Stimulated activated naive B cell treated with anti-CD40 and anti-IgM and Interleukin-4, amounts not matched to agents 10 μg/mL and 1 μg/mL and 100 μg/mL, for 72 hours (primary cell): ENCODE results near the gene GNB3.
"Not testable (repeated sequence)": the region's sequence is repeated elsewhere in the genome, so short reads cannot be mapped to it uniquely, and the experiment has no call there.

Source experiments
- ATAC-seq, 2 donors: fragments of 150-1000 bp; cut with Tn5 transposase; replicated peaks; 2 replicates each; pipeline ENCODE4 v1.10.0; 2021; ENCODE audit warnings: moderate library complexity in 1 of 2
- DNase-seq: peaks from one replicate; pipeline ENCODE4 v3.0.0; 2021
- H3K27ac Mint-ChIP-seq: one replicate; pipeline ENCODE4 v1.8.0; 2022; ENCODE audit warnings: mild to moderate bottlenecking, mixed read lengths
- H3K27me3 Mint-ChIP-seq, 2 donors: one replicate each; pipeline ENCODE4 v1.8.0; 2022; ENCODE audit warnings: mixed read lengths in 2 of 2
- H3K36me3 Mint-ChIP-seq, 2 donors: one replicate each; pipeline ENCODE4 v1.8.0; 2022; ENCODE audit warnings: mixed read lengths in 2 of 2, mild to moderate bottlenecking in 1 of 2
- H3K4me1 Mint-ChIP-seq, 2 donors: one replicate each; pipeline ENCODE4 v1.8.0; 2022; ENCODE audit warnings: mixed read lengths in 2 of 2, mild to moderate bottlenecking in 1 of 2
- H3K4me3 Mint-ChIP-seq, 2 donors: one replicate each; pipeline ENCODE4 v1.8.0; 2022; ENCODE audit warnings: mild to moderate bottlenecking in 2 of 2, mixed read lengths in 2 of 2, moderate library complexity in 1 of 2
- H3K9me3 Mint-ChIP-seq, 2 donors: one replicate each; pipeline ENCODE4 v1.8.0; 2022; ENCODE audit warnings: mixed read lengths in 2 of 2, mild to moderate bottlenecking in 1 of 2

GNB3 gene

DNA sequence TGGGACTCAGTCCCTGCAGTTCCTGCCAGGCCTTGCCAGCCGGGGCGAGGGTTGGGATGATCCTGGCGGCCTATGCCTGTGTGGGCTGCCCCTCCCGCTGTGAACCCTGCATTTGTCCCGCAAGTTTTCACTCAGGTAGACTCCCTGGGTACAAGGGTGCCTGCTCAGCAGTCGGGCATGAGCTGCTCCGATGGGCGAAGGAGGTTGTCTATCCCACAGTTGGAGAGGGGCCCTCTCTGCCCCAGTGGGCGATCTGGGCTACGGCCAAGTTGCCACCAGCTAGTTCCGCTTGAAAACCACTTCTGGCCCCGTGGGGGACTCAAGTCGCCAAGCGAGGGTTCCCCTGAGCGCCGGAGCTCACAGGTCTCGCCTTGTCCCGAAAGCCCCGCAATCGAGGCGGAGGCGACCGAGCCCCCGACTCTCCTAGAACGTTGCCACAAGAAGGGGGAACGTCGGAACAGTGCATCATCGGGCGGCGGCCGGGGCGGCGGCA is 26.2 kb downstream of the GNB3 start:
- peak; percentile 26 to 30 for ATAC-seq
- Mint-ChIP-seq H3K36me3 (peaks cover 60 to 80% of the 10 kb centered on the region in 2 donors), H3K9me3 (no peaks in the 10 kb centered on the region), H3K27me3 (no peaks in the 10 kb centered on the region), H3K4me1 (peaks cover 42 to 51% of the 10 kb centered on the region in 2 donors), H3K27ac (peak overlapping the region; percentile 99), H3K4me3 (peak overlapping the region; percentile 96 to 97)
- no peak for DNase-seq

DNA sequence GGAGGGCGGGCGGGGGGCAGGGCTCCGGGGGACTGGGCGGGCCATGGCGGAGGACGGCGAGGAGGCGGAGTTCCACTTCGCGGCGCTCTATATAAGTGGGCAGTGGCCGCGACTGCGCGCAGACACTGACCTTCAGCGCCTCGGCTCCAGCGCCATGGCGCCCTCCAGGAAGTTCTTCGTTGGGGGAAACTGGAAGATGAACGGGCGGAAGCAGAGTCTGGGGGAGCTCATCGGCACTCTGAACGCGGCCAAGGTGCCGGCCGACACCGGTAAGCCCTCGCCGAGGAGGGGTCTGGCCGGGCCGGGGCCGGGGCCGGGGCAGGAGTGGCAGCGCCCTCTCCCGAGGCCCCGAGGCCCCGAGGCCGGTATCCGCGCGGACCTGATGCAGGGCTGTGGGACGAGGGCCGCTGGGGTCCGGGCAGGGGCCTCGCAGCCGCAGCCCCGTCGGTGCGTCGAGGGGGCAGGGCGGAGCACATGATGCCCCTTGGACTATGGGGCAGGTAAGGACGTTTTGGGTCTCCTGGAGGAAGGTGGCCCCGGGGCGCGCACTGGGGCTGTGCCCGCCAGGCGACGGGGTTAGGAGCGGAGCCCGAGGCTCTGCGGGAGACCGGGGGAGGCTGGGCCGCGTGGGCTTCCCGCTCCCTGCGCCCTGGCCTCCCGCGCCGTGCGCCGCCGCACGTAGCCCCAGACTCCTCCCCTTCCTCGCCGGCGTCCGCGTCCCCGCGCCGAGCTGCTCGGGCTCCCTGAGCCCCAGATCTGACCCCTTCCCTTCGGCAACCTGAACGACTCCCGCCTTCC is 26.9 kb downstream of the GNB3 start, which contains the start of gene TPI1:
Gene TPI1 (plus strand): TSS at position 119 of the 798 bp plus-strand sequence. CDS start 36 bp downstream, at position 155.
- Mint-ChIP-seq H3K4me1 (peaks cover 48 to 58% of the 10 kb centered on the region in 2 donors), H3K27ac (peak within 1 kb of the TSS; percentile 99), H3K4me3 (peak within 1 kb of the TSS; percentile 96 to 97), H3K27me3 (no peaks in the 10 kb centered on the region), H3K9me3 (no peaks in the 10 kb centered on the region), H3K36me3 (peaks cover 59 to 82% of the 10 kb centered on the region in 2 donors)
- ATAC-seq, result peak; percentile 81 to 85
- DNase-seq, result peak; percentile 70

DNA sequence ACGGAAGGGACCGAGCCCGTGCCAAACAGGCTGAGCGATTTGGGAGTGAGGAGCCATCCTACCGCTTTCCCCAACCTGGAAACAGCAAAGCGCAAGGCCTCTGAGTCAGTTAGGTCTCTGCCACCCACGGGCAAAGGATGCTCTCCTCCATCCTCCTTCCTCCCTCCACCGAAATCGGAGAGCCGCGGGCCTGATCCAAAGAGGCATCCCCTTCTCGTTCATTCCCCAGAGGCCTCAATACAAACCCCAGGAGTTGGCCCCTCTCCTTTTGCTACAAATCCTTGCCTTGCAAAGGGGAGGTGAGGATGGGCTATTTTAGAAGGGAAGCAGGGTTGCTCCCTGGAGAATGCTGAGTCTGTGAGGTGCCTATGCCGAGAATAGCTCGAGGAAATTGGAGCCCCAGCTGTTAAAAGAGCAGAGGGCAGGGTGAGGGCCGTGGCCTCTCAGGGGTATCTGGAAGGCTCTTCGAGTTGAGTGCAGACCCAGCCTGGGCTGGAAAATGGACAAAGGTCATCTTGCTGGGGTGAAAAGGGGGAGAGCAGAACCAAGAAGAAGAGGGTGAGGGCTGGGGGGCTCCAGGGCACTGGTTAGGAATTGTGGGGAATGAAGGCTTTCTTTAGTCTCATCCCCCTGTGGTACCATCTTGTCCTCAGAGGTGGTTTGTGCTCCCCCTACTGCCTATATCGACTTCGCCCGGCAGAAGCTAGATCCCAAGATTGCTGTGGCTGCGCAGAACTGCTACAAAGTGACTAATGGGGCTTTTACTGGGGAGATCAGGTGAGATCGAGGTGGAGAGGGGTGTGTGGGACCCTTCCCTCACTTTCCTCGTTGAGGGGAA is 27.7 kb downstream of the GNB3 start:
- Mint-ChIP-seq H3K9me3 (no peaks in the 10 kb centered on the region), H3K4me1 (peaks cover 48 to 64% of the 10 kb centered on the region in 2 donors), H3K36me3 (peaks cover 56 to 79% of the 10 kb centered on the region in 2 donors), H3K27me3 (no peaks in the 10 kb centered on the region), H3K27ac (peak overlapping the region; percentile 95), H3K4me3 (peak overlapping the region; percentile 96 to 97)
- DNase-seq, result no peak
- peak in 1 of 2 donors; percentile 2 for ATAC-seq

DNA sequence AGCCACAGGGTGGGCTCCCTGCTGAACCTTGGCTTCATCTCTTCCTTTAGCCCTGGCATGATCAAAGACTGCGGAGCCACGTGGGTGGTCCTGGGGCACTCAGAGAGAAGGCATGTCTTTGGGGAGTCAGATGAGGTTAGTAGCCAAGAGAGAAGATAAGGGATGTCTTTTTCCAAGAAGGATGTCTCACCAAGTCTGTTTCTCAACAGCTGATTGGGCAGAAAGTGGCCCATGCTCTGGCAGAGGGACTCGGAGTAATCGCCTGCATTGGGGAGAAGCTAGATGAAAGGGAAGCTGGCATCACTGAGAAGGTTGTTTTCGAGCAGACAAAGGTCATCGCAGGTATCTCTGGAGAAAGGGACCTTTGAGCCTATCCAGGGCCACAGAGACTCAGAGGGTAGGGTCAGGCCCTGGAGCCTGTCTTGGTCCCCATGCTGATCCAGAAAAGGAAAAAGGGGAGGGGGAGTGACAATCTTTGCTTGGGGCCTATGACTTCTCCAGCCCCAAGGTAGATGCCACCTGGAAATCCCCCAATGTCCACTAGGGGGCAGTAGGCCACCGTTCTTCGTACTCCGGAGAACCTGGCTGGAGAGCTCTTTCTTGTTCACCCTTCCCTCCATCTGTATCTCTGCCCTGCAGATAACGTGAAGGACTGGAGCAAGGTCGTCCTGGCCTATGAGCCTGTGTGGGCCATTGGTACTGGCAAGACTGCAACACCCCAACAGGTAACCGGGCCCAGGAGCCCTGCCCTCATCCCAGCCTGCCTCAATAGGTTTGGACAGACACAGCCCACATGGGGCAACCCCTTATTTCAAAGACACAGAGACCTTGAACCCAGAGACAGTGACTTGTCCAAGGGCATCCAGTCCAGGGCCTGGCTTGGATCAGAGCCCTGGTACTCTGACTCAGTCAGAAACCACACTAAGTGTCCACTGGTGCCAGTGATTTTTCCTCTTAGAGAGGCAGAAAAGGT is 28.6 kb downstream of the GNB3 start:
- H3K4me1 Mint-ChIP-seq, result peaks cover 51 to 72% of the 10 kb centered on the region in 2 donors

DNA sequence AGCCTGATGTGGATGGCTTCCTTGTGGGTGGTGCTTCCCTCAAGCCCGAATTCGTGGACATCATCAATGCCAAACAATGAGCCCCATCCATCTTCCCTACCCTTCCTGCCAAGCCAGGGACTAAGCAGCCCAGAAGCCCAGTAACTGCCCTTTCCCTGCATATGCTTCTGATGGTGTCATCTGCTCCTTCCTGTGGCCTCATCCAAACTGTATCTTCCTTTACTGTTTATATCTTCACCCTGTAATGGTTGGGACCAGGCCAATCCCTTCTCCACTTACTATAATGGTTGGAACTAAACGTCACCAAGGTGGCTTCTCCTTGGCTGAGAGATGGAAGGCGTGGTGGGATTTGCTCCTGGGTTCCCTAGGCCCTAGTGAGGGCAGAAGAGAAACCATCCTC is 29.6 kb downstream of the GNB3 start:
- peaks cover 51 to 72% of the 10 kb centered on the region in 2 donors for H3K4me1 Mint-ChIP-seq
- not testable (repeated sequence) for ATAC-seq, H3K27ac Mint-ChIP-seq, H3K27me3 Mint-ChIP-seq, DNase-seq, H3K9me3 Mint-ChIP-seq
- H3K4me3 Mint-ChIP-seq, result peak overlapping the region in 1 of 2 donors; percentile 13
- peaks cover 45 to 62% of the 10 kb centered on the region in 2 donors for H3K36me3 Mint-ChIP-seq

More for the DNA sequence above, 28.6 kb downstream of the GNB3 start:
- peak overlapping the region; percentile 95 for H3K27ac Mint-ChIP-seq
- peak; percentile 69 for DNase-seq
- ATAC-seq, result peak; percentile 8 to 11
- H3K9me3 Mint-ChIP-seq, result no peaks in the 10 kb centered on the region
- H3K4me3 Mint-ChIP-seq, result peak overlapping the region; percentile 96 to 97
- H3K36me3 Mint-ChIP-seq, result peaks cover 52 to 71% of the 10 kb centered on the region in 2 donors
- no peaks in the 10 kb centered on the region for H3K27me3 Mint-ChIP-seq

DNA sequence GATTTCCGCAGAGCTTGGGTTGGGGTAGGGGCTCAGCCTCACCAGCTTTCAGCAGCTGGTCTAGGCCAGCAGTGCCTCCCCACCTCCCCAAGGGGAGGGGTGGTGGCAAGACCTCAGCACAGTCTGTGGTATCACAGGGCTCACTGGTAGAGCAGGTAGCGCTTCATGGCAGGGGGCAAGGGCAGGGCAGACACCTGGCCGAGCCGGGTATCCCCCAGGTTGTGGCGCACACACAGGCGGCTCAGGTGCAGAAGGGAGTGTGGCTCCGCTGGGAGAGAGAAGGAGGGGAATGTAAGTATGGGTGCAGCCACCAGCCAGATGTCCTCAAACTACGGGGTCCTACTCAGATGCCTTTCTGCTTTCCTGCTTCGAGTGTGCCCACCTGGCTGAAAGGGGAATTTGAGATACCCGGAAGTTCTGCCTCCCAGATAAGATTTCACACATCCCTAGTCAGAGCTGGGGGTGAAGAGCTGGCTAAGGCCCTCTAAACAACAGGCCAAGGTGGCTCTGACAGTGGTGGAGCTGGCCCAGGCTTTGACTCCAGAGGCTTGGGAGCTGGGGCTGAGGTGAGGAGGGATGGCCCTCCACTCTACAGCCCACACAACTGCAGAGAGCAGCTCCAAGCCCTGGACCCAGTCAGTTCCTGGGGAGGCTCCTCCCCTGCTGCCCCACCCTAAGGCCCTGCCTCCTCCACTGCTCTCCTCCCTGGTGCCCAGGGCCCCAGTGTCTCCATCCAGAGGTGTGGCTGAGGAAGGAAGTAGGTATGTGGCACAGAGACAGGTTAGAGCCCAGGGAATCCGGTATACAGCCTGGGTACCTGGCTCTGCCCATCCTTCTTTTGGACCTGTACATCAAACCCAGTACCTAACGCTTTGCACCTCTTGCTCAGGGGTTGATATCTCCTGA is 30.6 kb downstream of the GNB3 start:
- Mint-ChIP-seq H3K4me3 (peak overlapping the region; percentile 89 to 100), H3K27ac (peak overlapping the region; percentile 97), H3K27me3 (no peaks in the 10 kb centered on the region), H3K9me3 (no peaks in the 10 kb centered on the region), H3K4me1 (peaks cover 51 to 72% of the 10 kb centered on the region in 2 donors), H3K36me3 (peaks cover 49 to 57% of the 10 kb centered on the region in 2 donors)
- DNase-seq (no peak), ATAC-seq (no peak)

DNA sequence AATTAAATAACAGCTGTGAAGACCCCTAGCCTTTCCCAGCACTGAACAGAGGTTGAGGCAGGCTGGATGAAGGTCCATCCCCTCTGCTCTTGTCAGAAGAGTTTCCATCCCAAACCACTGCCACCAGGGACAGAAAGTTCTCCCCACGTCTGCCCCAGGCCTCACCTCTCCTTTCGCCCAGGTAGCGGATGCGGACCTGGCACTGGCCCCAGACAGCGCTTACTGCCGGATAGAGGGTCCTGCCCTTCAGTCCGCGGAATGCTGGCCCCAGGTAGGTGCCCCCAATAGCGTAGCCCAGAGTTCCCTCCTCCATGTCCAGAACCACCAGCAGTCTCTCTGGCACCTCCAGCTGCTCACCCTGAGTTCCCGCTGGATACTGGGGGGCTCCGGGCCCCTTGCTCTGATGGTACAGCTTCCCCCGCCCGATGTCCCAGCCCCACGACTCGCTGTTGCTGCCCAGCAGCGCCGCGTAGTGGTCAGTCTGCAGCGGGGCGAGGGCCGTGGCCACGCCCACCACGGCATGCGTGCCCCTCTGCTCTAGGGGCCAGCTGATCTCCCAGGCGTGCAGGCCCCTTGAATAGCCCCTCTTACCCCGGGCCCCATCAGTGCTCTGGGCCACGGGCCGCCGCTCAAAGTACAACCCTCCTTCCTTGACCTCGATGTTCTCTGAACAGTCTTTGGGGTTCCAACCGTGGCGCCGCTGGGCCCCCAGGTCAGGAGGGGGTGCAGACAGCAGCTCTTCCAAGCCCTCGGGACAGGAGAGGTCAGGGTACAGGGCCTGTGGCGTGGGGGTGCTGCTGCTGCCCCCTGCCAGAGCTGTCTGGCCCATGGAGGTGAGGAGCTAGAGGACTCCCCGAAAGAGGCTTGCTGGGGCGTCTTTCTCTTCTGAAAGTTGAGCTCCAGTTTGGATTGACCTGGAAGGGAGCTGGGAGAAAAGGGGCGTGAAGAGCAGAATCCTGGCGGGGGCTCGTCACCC is 31.6 kb downstream of the GNB3 start:
- peak; percentile 47 to 50 for ATAC-seq
- H3K9me3 Mint-ChIP-seq, result no peaks in the 10 kb centered on the region
- H3K36me3 Mint-ChIP-seq, result peaks cover 55 to 56% of the 10 kb centered on the region in 2 donors

DNA sequence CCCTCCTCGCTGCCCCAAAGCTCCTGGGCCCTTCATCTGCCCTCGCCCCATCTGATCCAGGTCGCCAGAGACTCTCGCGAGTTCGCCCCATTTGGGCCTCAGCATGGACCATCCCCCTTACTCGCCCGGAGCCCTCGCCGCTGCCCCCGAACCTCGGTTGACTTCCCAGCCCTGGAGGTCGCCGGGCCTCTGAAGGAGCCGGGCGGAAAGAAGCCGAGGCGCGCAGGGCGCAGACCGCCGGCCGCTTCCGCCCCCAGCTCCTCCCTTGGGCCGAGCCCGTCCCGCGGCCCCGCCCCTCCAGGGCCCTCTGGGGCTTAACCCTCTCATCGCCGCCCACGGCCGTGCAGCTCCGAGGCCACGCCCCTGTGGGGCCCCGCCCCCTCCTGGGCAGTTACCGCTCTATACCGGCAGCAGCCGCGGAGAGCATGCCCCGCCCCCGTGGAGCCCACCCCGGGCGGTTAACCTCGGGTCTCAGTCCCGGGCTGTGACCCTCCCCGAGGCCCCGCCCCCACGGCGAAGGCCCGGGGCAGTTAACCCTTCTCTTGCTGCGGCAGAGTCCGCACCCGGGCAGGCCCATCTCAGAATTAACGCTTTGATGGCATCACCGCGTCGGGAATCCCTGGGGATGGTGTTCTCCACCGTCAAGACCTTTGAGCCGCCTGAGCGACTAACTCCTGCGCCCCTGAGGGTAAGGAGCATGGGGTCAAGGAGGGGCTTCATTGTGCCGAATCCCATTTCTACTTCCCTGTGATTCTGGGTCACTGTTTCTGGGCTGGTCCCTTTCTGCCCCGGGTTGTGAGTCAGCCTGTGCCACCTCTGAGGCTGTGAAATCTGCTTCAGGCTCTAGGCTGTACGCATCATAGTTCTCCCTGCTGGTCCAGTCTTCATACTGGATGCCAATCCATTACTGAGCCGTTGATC is 32.6 kb downstream of the GNB3 start, which contains the start of gene SPSB2:
Gene SPSB2 (minus strand): TSS at position 210 of the 921 bp plus-strand sequence. CDS start 402 bp downstream, outside the sequence.
- peak within 1 kb of the TSS; percentile 97 for H3K27ac Mint-ChIP-seq
- H3K4me1 Mint-ChIP-seq, result peaks cover 42 to 56% of the 10 kb centered on the region in 2 donors

More for the DNA sequence above, 31.6 kb downstream of the GNB3 start:
- peak overlapping the region; percentile 89 to 100 for H3K4me3 Mint-ChIP-seq
- peak overlapping the region; percentile 97 for H3K27ac Mint-ChIP-seq
- peak; percentile 81 for DNase-seq
- H3K27me3 Mint-ChIP-seq, result no peaks in the 10 kb centered on the region
- peaks cover 46 to 63% of the 10 kb centered on the region in 2 donors for H3K4me1 Mint-ChIP-seq

DNA sequence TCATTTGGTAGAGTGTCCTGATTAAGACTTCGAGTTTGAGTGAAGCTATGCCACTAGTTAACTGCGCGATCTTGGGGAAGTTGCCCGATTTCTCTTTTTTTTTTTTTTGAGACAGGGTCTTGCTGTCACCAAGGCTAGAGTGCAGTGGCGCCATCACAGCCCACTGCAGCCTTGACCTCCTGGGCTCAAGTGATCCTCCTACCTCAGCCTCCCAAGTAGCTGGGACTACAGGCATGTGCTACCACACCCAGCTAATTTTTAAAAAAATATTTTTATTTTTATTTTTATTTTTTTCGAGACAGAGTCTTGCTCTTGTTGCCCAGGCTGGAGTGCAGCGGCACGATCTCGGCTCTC is 33.3 kb downstream of the GNB3 start:
- peak overlapping the region; percentile 89 to 100 for H3K4me3 Mint-ChIP-seq
- H3K27me3 Mint-ChIP-seq, ATAC-seq, DNase-seq, H3K9me3 Mint-ChIP-seq: not testable (repeated sequence)
- peaks cover 44 to 45% of the 10 kb centered on the region in 2 donors for H3K36me3 Mint-ChIP-seq
- peak overlapping the region; percentile 85 for H3K27ac Mint-ChIP-seq
- peaks cover 35 to 50% of the 10 kb centered on the region in 2 donors for H3K4me1 Mint-ChIP-seq

More for the DNA sequence above, 32.6 kb downstream of the GNB3 start, which contains the start of gene SPSB2:
- Mint-ChIP-seq H3K27me3 (no peaks in the 10 kb centered on the region), H3K36me3 (peaks cover 50 to 51% of the 10 kb centered on the region in 2 donors), H3K9me3 (no peaks in the 10 kb centered on the region), H3K4me3 (peak within 1 kb of the TSS; percentile 89 to 100)
- ATAC-seq, result peak; percentile 84 to 87
- DNase-seq, result peak; percentile 98

DNA sequence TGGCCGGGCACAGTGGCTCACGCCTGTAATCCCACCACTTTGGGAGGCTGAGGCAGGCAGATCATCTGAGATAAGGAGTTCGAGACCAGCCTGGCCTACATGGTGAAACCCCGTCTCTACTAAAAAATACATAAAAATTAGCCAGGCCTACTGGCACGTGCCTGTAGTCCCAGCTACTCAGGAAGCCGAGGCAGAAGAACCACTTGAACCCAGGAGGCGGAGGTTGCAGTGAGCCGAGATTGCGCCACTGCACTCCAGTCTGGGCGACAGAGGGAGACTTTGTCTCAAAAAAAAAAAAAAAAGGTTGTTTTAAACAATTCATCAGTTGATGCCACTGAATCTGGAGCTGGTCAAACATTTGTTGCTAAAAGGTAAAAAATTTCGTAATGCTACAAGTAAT is 39.1 kb downstream of the GNB3 start:
- not testable (repeated sequence) for H3K27me3 Mint-ChIP-seq, H3K9me3 Mint-ChIP-seq, H3K4me1 Mint-ChIP-seq, ATAC-seq, H3K4me3 Mint-ChIP-seq, H3K27ac Mint-ChIP-seq, DNase-seq
- H3K36me3 Mint-ChIP-seq, result peaks cover 14 to 18% of the 10 kb centered on the region in 2 donors

DNA sequence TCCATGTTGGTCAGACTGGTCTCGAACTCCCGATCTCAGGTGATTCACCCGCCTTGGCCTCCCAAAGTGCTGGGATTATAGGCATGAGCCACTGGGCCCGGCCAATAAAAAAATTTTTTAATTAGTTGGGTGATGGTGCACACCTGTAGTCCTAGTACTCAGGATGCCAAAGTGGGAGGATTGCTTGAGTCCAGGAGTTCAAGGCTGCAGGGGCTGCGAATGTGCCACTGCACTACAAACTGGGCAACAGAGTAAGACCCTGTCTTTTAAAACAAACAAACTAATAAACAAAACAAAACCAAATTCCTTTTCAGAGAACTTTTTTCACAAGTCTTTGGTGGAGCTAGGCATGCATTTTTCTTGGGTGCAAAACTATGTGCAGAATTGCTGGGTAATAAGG is 42.5 kb downstream of the GNB3 start:
- H3K4me3 Mint-ChIP-seq, result no peak overlapping the region
- DNase-seq, result no peak
- no peaks in the 10 kb centered on the region for H3K9me3 Mint-ChIP-seq
- H3K4me1 Mint-ChIP-seq, result no peaks in the 10 kb centered on the region
- peaks cover 4 to 10% of the 10 kb centered on the region in 2 donors for H3K36me3 Mint-ChIP-seq
- H3K27ac Mint-ChIP-seq, result no peak overlapping the region
- H3K27me3 Mint-ChIP-seq, result no peaks in the 10 kb centered on the region
- no peak for ATAC-seq
